Left lobe of liver (tissue), 2 donors: ENCODE measurements around the gene CGB2. TPM values are rescaled to one million over a fixed set of nuclear protein-coding genes. Genes with fewer than 3 reads are reported as not detected.
"Not testable (repeated sequence)": the region's sequence is repeated elsewhere in the genome, so short reads cannot be mapped to it uniquely, and the experiment has no call there.

Source experiments
- ATAC-seq: fragments of 200-7000 bp; cut with Tn5 transposase; one replicate; pipeline ENCODE4 v1.9.1; 2020; ENCODE audit warnings: mild to moderate bottlenecking, moderate library complexity
- DNase-seq: peaks from one replicate; pipeline ENCODE4 v3.0.0-alpha.2; 2020; ENCODE audit warnings: low spot score
- total RNA-seq: library from RNA; stranded (reverse); gene quantifications from one replicate; pipeline ENCODE4 v1.2.1, GENCODE V29; 2021
- donor health status: DM: no; HTN: no; CAD: no; lungs with moderate emphysema.
- donor health status: DM: no; HTN: yes; CAD: no.

The CGB2 gene
- total RNA-seq, 1 donor from 2014 or later = not detected

DNA sequence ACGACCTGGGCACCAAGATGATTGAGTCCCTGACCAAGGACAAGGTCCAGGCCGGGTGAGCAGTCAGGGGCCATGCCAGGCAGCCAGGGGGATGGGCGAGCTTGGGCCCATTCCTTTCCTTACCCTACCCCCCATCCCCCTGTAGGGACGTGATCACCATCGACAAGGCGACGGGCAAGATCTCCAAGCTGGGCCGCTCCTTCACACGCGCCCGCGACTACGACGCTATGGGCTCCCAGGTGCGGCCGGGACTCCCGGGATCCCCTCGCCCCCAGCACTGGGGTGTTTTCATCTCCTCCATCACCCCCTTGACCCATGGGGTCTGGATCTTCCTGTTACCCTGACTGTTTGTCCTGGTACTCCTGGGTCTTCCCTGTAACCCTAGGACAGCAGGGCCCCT lies 21.9 kb upstream of the CGB2 start:
- no peak for DNase-seq
- ATAC-seq = no peak

DNA sequence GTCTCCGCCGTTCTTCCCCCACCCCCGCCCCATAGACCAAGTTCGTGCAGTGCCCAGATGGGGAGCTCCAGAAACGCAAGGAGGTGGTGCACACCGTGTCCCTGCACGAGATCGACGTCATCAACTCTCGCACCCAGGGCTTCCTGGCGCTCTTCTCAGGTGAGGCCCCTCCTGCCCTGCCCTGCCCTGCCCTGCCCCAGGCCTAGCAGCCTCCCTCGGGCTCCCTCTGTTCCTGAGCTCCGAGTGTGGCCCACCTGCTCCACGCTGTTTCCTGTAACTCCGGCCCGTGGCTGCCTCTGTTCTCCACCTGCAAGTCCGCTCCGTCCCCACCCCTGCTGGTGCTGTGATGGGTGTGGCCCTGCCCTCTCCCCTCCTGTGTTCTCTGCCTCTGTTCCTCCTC lies 21.2 kb upstream of the CGB2 start:
- no peak for ATAC-seq
- no peak for DNase-seq

DNA sequence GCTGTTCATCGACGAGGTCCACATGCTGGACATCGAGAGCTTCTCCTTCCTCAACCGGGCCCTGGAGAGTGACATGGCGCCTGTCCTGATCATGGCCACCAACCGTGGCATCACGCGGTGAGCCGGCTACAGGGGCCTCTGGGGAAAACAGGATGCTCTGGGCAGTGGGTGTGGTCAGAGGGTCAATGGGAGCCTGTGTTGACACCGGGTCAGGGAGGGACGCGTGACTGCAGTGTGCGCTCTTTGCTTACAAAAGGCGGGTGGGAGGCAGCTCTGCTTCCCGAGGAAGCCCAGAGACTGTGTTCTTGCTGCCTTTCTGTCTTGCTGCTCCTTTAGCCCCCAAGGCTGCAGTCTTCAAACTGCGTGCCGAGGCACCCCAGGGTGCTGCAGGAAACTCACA lies 20.5 kb upstream of the CGB2 start:
- no peak for ATAC-seq
- no peak for DNase-seq

DNA sequence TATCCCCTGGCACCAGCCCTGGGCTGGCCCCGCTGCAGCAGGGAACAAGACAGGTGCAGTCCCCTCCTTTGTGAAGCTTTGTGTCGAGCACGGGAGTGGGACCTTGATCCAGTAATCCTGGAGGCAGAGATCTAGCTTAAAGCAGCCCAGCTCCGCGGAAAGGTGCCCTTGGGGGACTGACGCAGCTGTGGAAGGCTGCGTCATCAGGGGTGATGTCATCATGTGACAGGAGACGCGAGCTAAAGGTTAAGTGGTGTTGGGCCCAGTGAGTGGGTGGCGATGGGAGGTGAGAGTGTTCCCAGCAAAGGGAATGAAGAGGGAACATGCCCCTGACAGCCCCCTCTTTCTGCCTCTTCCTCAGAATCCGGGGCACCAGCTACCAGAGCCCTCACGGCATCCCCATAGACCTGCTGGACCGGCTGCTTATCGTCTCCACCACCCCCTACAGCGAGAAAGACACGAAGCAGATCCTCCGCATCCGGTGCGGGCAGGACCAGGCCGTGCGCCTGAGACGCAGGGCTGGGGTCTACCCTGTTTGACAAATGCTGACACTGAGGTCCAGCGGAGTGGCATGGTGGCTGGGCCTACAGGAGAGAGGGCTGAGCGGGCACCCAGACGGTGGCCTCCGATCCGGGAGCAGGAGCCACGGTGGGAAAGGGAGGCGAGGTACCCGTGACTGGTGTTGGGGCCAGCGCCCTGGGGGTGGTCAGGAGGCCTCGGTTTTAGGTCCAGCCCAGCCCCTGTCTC lies 17.4 kb upstream of the CGB2 start:
- ATAC-seq (no peak), DNase-seq (no peak)

DNA sequence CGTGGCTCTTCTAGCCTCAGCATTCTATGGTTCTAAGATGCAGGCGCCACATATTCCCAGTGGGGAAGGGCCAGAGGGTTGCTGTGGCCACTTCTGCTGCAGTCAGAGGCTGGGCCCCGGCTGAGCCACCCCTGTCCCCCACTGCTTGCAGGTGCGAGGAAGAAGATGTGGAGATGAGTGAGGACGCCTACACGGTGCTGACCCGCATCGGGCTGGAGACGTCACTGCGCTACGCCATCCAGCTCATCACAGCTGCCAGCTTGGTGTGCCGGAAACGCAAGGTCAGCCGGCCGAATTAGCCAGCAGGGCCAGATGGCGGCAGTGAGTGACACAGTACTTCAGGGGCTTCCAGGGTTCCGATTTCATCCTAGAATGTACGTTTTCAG lies 16.8 kb upstream of the CGB2 start:
- ATAC-seq (no peak), DNase-seq (no peak)

DNA sequence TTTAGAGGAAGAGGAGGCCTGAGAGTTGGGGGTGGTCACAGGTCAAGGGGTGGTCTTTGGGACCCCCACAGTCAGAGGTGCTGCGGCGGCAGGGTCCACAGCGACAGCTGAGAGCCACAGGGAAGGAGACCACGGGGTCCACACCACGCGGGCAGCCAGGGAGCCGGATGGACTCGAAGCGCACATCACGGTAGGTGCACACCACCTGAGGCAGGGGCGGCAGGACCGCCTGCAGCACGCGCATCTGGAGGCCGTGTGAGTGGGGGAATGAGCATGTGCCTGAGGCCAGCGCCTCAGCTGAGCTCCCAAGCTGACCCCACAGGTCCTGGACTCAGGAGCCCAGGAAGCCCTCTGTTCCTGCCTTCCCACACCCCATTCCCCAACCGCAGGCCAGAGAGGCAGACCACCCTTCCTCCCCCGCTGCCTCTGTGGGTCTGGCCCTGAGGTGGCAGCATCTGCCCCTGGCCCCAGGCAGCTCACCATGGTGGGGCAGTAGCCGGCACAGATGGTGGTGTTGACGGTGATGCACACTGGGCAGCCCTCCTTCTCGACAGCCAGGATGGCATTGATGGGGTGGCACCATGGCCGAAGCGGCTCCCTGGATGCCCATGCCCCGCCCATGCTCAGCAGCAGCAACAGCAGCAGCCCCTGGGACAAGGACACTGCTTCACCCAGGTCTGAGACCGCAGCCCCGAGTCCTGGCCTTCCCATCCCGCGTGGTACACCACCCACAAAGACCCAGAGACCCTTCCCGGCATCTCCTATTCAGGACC lies 15.4 kb upstream of the CGB2 start:
- DNase-seq (no peak), ATAC-seq (no peak)

DNA sequence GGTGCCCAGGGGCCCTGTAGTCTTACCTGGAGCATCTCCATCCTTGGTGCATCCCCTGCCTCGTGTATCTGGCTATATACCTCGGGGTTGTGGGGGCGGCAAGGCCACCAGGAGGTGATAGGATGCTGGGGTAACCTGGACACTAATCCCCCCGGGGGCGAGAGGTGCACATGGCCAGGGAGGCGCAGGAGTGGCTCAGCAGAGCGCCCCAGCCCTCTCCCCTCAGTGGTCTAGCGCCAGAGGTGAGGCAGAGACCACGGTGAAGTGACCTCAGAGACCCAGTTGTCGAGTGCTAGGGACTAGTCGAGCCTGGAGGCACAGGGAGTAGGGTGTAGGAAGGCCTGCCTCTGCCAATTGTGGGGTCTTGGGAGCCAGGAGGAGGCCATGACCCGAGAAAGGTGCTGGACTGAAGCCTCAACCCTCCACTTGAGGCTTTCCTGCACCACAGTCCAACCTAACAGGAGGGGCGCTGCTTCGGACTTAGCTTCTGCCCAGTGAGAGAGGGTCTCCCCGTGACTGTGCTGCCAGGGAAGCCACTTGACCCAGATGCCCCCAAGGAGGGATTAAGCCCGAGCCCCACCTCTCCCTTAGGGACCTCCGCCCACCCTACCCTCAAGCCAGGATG lies 14.5 kb upstream of the CGB2 start, which contains the start of gene LHB:
Gene LHB (minus strand): TSS at position 51 of the 625 bp plus-strand sequence. CDS start 10 bp downstream, at position 41.
- no peak for ATAC-seq
- no peak for DNase-seq

DNA sequence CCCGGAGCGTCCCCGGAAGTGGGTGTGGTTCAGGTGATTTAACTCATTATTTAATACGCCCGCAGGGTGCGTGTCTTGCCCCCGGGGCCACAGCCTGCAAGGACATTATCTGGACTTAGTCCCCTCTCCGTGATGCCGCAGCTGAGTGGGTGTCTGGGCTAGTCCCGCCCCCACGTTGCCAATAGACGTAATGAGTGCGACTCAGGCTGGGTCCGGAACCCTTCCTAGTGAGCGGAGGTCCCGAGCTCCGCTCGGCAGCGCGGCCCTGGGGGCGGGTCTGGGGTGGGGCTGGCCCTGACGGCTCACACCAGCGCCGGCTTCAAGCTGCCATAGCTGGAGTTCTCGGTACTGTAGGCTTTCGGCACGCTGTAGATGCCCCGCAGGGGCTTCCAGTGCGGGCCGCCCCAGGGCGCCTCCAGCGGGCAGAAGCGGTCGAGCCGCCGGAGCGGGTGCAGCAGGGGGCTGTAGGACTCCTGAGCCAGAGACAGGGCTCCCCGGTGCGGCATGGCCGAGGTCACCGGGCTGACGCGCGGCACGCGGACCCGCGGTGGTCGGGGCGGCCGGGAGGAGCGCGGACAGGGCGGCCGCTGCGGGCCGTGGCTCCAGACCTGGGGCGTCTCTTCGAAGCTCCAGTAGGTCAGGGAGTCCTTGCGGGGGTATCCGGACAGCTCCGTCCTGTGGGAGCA lies 13.9 kb upstream of the CGB2 start:
- DNase-seq (no peak), ATAC-seq (peak; percentile 65)

DNA sequence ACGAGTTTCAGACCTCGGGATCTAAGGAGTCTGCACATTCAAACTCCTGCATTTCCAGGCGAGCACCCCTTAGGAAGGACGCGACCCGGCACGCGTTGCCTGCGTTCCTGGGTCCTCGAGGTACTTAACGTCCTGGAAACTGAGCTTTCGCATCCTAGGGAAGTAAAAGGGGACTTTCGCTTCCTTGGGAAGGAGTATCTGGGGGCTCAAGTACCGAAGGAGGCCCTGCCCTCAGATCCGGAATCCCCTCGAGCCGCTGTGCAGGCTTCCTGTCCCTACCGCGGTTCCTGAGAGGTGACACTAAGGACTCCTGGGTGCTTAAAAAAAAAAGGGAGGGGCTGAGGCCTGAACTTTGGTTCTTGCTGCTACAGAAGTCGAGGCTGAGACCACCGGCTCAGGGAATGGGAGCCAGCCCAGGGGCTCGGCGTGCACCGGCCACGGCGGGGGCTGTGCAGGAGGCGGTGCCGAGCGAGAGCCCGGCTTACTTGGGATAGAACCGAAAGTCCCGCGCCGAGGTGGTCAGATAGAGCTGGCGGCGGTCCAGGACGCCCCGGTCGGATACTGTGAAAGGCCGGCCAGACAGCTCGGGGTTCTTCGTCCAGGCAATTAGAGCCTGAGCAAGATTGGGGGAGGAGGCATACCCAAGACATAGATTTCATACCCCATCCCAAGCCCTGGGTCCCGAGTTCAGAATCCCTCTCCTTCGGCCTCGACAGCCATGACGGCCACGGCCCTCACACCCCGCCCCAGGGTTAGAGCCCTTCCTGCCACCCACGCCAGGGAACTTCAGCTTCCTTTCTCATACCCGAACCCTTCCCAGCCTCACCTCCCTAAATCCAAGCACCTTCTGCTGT lies 13.1 kb upstream of the CGB2 start:
- ATAC-seq = peak; percentile 22
- DNase-seq = not testable (repeated sequence)

DNA sequence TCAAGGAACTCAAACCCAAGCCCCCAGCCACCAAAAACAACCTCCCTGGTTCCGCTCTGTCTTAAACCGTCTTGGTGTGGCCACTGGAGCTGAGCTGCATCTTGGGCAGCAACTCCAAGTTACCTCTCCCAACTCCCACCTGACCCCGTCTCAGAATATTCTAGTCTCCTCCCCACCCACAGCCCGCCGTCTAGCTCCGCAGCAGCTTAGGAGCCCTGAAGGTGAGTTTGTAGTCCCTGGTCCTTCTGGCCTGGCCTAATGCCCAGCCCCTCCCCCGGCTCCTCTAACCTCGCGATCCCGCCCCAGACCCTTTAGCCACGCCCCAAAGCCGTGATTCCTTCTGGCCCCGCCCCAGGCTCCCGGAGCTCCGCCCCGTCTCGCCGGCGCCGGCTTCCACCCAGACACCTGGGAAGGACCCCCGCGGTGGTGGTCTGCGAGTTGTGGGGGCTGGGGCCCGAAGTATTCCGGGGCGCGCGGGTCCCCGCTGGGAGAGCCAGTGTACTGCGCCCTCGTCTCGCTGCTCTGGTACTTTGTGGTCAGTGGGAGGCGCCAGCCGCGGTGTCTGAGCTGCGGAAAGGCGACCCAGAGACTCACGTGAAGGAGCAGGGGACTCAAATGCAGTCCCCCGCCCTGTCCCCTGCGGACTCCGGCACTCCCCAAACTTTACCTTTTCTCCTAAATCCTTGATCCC lies 12.3 kb upstream of the CGB2 start:
- ATAC-seq = peak; percentile 63
- DNase-seq = peak; percentile 72

DNA sequence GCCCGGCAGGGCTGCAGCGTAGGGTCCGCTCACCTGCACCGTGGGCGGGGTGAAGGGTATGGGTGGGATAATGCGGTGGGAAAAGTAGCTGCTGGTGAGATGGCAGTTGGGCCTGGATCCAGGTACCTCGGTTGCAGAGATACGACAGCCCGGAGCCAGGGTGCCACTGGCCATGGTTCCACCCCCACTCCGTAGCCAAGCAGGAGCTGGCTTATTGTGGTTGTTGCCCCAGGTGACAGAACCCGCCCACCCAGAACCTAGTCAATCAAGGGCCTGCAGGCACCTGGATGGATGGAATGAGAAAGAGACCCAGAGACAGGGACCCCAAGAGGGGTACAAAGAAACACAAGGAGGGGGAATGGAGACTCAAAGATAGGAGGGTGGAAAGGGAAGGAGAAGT lies 11.3 kb upstream of the CGB2 start:
- DNase-seq (no peak), ATAC-seq (no peak)

DNA sequence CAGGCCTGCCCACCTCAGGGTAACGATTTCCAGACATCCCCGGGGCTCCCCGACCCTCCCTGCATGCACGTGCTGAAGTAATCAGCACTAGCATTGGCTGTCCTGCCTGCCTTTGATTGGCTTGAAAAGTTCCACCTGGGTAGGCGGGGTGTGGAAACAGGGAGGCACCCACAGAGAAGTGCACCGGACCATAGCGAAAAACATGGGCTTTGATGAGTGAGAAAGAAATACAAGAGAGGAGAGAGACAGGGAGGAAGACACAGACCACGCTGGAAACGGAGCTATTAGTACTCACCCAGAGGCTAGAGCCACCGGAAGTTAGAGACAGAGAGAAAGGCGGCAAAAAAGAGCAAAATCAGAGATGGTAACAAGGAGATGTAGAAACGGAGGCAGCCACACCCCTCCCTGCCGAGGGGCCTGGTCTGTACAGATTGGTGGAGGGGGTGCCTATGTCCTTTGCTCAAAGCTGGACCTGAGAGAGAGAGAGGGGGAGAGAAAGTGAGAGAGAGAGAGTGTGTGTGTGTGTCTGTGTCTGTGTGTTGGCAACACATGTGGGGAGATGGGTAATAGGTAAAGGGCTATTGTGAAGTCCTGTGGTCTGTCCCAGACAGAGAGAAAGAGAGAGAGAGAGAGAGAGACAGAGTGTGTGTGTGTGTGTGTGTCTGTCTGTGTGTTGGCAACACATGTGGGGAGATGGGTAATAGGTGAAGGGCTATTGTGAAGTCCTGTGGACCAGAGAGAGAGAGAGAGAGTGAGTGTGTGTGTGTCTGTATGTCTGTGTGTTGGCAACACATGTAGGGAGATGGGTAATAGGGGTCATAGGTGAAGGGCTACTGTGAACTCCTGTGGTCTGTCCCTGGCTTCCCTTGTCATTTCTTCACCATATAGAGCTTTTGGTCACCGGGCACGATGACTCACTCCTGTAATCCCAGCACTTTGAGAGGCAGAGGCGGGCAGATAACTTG lies 10.5 kb upstream of the CGB2 start:
- no peak for DNase-seq
- ATAC-seq = no peak

DNA sequence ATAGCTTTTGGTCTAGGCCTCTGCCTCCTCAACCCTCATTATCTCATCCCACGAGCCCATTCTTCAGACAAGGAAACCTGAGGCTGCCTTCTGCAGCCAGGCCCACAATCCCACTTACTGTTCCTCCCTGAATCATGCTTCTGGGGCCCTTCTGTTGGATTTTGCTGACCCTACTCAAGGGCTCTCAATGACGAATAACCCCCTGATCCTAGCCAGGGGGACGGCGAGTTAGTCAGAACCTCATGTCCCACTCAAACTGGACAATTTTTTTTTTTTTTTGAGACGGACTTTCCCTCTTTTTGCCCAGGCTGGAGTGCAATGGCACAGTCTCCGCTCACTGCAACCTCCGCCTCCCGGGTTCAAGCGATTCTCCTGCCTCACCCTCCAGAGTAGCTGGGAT lies 9.6 kb upstream of the CGB2 start:
- DNase-seq (no peak), ATAC-seq (no peak)

DNA sequence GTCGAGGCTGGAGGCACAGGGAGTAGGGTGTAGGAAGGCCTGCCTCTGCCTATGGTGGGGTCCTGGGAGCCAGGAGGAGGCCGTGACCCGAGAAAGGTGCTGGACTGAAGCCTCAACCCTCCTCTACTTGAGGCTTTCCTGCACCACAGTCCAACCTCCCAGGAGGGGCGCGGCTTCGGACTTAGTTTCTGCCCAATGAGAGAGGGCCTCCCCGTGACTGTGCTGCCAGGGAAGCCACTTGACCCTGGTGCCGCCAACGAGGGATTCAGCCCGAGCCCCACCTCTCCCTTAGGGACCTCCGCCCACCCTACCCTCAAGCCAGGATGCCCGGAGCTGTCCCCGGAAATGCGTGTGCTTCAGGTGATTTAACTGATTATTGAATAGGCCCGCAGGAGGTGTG lies 7.5 kb upstream of the CGB2 start, which contains the start of gene CGB3:
Gene CGB3 (minus strand): TSS at position 101 of the 400 bp plus-strand sequence. CDS start 362 bp downstream, outside the sequence.
- not testable (repeated sequence) for ATAC-seq, DNase-seq

DNA sequence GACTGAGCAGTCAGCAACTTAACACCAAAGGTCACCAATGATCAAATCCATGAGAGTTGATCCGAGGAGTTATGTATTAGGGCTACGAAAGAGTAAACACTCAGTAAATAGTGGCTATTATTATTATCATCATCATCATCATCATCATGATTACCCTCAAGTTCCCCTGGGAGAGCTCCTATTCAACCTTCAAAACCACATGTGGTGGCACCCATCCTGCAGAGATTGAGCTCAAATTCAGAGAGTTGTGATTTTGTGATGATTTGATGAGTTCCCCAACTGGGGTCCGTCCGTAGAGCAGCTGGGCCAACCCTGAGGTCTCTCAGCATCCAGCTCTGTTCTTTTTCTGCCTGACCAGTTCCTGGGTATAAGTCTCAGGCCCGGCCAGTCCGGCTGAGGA lies 6.6 kb upstream of the CGB2 start:
- DNase-seq, ATAC-seq: not testable (repeated sequence)

DNA sequence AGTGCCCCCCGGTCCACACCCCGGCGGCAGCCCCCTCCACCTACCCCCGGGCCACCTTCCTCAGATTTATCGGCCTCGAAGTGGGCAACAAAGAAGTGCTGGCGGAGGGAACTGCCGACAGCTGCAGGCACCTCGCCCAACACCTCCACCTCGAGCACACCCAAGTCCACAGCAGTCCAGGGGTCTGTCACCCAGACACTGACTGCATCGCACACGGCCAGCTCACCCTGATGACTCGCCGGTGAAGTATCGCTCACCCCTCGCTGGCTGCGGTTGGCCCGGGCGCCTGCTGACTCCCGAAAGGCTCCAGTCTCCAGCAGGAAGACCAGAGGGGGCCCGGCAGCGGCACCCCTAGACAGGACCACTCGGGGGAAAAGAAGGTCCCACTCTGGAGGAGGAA lies 6.1 kb upstream of the CGB2 start:
- not testable (repeated sequence) for ATAC-seq, DNase-seq

DNA sequence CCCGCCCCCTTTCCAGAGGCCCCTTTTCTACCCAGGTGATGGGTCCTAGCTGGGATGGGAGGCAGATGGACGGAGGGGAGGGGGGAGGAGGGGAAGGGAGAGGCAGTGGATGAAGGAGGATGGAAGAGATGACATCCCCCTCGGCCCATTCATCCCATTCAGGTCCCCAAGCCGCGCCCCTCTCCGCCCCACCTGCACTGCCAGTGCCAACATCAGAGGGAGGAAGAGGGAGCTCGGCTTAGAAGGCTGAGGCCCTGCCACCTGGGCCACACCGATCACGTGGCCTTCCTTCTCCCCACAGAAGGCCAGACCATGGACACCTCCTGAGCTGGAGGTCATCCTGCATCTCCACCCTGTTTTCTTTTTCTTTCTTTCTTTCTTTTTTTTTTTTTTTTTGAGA lies 3.0 kb upstream of the CGB2 start:
- not testable (repeated sequence) for ATAC-seq, DNase-seq

DNA sequence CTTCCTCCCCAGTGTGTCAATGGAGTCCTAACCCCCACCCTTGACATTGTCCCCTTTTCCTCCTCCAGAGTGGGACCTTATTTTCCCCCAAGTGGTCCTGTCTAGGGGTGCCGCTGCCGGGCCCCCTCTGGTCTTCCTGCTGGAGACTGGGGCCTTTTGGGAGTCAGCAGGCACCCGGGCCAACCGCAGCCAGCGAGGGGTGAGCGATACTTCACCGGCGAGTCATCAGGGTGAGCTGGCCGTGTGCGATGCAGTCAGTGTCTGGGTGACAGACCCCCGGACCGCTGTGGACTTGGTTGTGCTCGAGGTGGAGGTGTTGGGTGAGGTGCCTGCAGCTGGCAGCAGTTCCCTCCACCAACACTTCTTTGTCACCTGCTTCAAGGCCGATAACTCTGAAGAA lies 1.9 kb upstream of the CGB2 start:
- not testable (repeated sequence) for ATAC-seq, DNase-seq
